GM12891 (cell line): Measurements from ENCODE around the gene BOLA2.
"Not testable (repeated sequence)": the region's sequence is repeated elsewhere in the genome, so short reads cannot be mapped to it uniquely, and the experiment has no call there.

Experiments used
- POLR2A ChIP-seq: IDR thresholded peaks from 2 replicates; pipeline ENCODE4 v1.6.1; 2011; ENCODE audit warnings: low read depth, low read length, control low read depth
- POLR2AphosphoS5 ChIP-seq: IDR thresholded peaks from 2 replicates; pipeline ENCODE4 v1.6.1; 2011; ENCODE audit warnings: low read depth, low read length, control low read depth

DNA sequence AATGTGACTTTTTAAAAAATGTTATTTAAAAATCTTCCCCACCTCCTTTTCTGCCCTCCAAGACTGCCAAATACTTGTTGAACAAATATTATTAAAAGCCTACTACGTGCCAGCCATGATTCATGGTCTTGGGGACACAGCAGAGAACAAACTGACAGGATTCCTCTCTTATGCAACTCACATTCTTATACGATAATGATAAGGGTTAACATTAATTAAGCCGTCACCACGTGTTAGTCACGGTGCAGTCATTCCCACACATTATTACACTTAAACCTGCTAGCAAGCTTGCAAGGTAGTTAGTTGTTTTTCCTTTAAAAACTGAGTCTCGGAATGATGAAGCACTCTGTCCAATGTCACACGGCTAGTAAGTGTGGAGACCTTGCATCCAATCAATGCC lies 48.9 kb downstream of the BOLA2 start:
- TF ChIP-seq POLR2A, POLR2AphosphoS5: not testable (repeated sequence)
